Transverse colon (tissue), 4 donors: ENCODE measurements around the gene NUPR1.

Experiments
- POLR2AphosphoS5 ChIP-seq, 3 donors: sonication (generic); formaldehyde crosslinking; IDR thresholded peaks; one replicate each; pipeline ENCODE4 v1.6.1; 2016; ENCODE audit warnings: antibody characterized with exemption in 3 of 3
- TF ChIP-seq, protein P1 (sequence below), 5 experiments: fragments of 200-600 bp in 3 of 5; fragments of 450-650 bp in 2 of 5; sonication (generic) in 3 of 5; IDR thresholded peaks; 1 replicate in 2 of 5; 2 replicates in 3 of 5; pipeline ENCODE4 v1.5.1; 2016 to 2017; ENCODE audit warnings: antibody characterized with exemption in 5 of 5, inconsistent platforms in 3 of 5, mild to moderate bottlenecking in 2 of 5, moderate library complexity in 1 of 5

GRCh38 chr16:28521436-28521835 lies 17.3 kb downstream of the NUPR1 start:
- no peak for TF ChIP-seq POLR2AphosphoS5 (IDR thresholded peaks at IDR 0.05)
- TF ChIP-seq, protein P1, sequence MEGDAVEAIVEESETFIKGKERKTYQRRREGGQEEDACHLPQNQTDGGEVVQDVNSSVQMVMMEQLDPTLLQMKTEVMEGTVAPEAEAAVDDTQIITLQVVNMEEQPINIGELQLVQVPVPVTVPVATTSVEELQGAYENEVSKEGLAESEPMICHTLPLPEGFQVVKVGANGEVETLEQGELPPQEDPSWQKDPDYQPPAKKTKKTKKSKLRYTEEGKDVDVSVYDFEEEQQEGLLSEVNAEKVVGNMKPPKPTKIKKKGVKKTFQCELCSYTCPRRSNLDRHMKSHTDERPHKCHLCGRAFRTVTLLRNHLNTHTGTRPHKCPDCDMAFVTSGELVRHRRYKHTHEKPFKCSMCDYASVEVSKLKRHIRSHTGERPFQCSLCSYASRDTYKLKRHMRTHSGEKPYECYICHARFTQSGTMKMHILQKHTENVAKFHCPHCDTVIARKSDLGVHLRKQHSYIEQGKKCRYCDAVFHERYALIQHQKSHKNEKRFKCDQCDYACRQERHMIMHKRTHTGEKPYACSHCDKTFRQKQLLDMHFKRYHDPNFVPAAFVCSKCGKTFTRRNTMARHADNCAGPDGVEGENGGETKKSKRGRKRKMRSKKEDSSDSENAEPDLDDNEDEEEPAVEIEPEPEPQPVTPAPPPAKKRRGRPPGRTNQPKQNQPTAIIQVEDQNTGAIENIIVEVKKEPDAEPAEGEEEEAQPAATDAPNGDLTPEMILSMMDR (IDR thresholded peaks at IDR 0.05), result no peak
